ENCODE results near the gene UBR4. TPM values are rescaled to one million over a fixed set of nuclear protein-coding genes. Genes with fewer than 3 reads are reported as not detected.

UBR4 gene
- polyA plus RNA-seq, 2 of the 4 experiments (the other 2 are of a cell fraction) = 55.8 to 74.3 TPM

DNA sequence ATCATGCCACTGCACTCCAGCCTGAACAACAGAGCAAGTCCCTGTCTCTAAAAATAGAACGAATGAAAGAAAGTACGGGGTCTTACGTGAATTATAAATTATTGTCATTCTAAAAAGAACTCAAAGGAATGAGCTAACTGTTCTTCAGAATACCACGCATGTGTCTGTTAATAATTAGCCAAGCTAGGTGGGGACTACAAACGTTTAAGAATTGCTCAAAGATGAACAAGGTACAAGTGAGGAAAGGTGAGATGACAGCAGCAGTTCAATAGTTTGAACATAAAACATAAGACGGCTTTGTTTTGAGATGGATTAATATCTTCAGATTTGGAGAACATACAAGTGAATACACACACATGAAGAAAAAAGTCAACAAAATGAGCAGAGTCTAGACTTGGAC, 79.6 kb downstream of the UBR4 start:
- no peaks in the 10 kb centered on the region for H3K4me1 ChIP-seq
- DNase-seq (ENCODE audit: low read depth in 1 of 2, low spot score in 1 of 2) = no peak
- no peak for ATAC-seq
- H3K4me3 ChIP-seq = no peak overlapping the region
- FAIRE-seq = no peak
- TF ChIP-seq EP300 (IDR thresholded peaks at IDR 0.05) (no peak), NPAS2 (CRISPR knock-in tag; IDR thresholded peaks at IDR 0.05; ENCODE audit: borderline replicate concordance) (no peak), ESRRA (IDR thresholded peaks at IDR 0.05; ENCODE audit: borderline replicate concordance, low read length) (no peak)
- peaks cover 19% of the 10 kb centered on the region; the same call in 2 of the 3 replicates for H3K9me3 ChIP-seq
- POLR2A ChIA-PET = no interaction called here
- H3K4me2 ChIP-seq = no peak overlapping the region
- CTCF ChIA-PET = interaction anchor here (1.0 to 1.4 kb wide), 2 partner anchors 28 to 246 kb away, joined by 3 read pairs; no protein-coding TSS in a partner anchor
- WGBS (ENCODE audit: missing lambda C conversion rate) = 73% methylated on average over 6 of the region's 6 CpGs
- no peak overlapping the region for H3K27ac ChIP-seq

DNA sequence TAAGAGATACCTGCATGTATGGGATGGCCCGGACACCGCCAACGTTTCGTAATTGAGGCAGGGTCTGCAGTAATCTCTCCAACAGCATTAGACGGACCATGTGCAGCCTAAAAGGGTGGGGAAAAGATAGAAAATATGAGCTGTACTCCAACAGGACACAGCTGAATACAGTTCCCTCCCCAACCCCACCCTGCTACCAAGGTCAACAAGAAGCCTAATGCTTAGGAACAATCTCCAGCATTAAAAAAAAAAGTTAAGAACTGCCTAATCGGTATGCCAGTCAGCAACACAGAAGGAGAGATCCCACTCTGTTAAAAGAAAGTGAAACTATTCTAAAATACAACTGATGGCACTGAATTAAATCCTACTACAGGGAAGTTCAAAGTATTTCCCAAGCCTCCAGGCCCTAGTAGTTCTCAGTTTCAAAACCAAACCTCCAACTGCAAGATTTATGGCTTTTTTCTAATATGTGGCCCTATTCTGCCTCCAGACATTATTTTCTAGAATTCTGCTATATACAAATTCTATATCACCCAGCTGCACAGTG, 81.0 kb downstream of the UBR4 start:
- FAIRE-seq = no peak
- no peak for ATAC-seq
- Histone ChIP-seq H3K27ac (no peak overlapping the region), H3K4me1 (no peaks in the 10 kb centered on the region), H3K9me3 (peaks cover 9% of the 10 kb centered on the region; the same call in 2 of the 3 replicates), H3K4me3 (no peak overlapping the region), H3K4me2 (no peak overlapping the region)
- ChIA-PET CTCF (interaction anchor here (0.7 to 1.3 kb wide), 3 partner anchors 11 to 117 kb away, joined by 3 read pairs; no protein-coding TSS in a partner anchor), POLR2A (no interaction called here)
- no peak for DNase-seq (ENCODE audit: low read depth in 1 of 2, low spot score in 1 of 2)
- WGBS (ENCODE audit: missing lambda C conversion rate) = 89% methylated on average over 6 of the region's 6 CpGs
- TF ChIP-seq TP53 (CRISPR knock-in tag; IDR thresholded peaks at IDR 0.05) (no peak), CBX2 (IDR thresholded peaks at IDR 0.05; ENCODE audit: borderline replicate concordance, low read depth) (no peak), SMC3 (IDR thresholded peaks at IDR 0.05) (no peak), FOXS1 (CRISPR knock-in tag; IDR thresholded peaks at IDR 0.05) (no peak), KDM5A (IDR thresholded peaks at IDR 0.05) (no peak), NFE2L2 (conservative IDR thresholded peaks at IDR 0.05; ENCODE audit: low read length) (no peak), ZNF302 (CRISPR knock-in tag; IDR thresholded peaks at IDR 0.05) (no peak), HDAC2 (IDR thresholded peaks at IDR 0.05) (no peak), JUN (IDR thresholded peaks at IDR 0.05) (no peak), CHD2 (IDR thresholded peaks at IDR 0.05; ENCODE audit: low read length, partially characterized antibody) (no peak), HOXA7 (CRISPR knock-in tag; IDR thresholded peaks at IDR 0.05) (no peak), MAZ (IDR thresholded peaks at IDR 0.05; ENCODE audit: borderline replicate concordance, low read depth, low read length) (no peak), RNF2 (IDR thresholded peaks at IDR 0.05; ENCODE audit: borderline replicate concordance, low read depth) (no peak)
- TF ChIP-seq, protein P1, sequence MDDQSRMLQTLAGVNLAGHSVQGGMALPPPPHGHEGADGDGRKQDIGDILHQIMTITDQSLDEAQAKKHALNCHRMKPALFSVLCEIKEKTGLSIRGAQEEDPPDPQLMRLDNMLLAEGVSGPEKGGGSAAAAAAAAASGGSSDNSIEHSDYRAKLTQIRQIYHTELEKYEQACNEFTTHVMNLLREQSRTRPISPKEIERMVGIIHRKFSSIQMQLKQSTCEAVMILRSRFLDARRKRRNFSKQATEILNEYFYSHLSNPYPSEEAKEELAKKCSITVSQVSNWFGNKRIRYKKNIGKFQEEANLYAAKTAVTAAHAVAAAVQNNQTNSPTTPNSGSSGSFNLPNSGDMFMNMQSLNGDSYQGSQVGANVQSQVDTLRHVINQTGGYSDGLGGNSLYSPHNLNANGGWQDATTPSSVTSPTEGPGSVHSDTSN (IDR thresholded peaks at IDR 0.05) = no peak
- TF ChIP-seq, protein P2, sequence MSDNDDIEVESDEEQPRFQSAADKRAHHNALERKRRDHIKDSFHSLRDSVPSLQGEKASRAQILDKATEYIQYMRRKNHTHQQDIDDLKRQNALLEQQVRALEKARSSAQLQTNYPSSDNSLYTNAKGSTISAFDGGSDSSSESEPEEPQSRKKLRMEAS (IDR thresholded peaks at IDR 0.05) = no peak
- TF ChIP-seq, protein P3, sequence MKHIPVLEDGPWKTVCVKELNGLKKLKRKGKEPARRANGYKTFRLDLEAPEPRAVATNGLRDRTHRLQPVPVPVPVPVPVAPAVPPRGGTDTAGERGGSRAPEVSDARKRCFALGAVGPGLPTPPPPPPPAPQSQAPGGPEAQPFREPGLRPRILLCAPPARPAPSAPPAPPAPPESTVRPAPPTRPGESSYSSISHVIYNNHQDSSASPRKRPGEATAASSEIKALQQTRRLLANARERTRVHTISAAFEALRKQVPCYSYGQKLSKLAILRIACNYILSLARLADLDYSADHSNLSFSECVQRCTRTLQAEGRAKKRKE (CRISPR knock-in tag; IDR thresholded peaks at IDR 0.05; ENCODE audit: low read depth) = no peak

DNA sequence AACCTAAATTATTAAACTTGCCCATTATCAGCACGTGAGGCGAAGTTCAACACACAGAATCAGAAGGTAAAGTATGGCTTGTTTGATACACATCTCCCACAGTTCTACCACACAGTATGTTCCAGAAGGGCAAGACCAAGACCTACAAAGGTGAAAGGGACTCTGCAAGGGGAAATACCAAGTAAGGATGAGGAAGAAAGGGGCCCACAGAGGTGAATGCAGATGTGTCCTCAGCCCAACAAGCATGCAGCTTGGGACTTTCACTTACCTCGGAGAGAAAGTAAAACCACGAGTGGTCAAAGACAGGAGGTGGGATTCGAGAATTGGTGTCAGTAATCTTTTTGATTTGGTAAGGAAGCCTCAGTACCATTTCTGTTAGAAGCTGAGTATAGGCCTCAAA, 85.8 kb downstream of the UBR4 start:
- Histone ChIP-seq H3K9me3 (no peaks in the 10 kb centered on the region), H3K4me1 (no peaks in the 10 kb centered on the region), H3K27ac (no peak overlapping the region), H3K4me2 (no peak overlapping the region), H3K4me3 (no peak overlapping the region)
- 89% methylated on average over 5 of the region's 5 CpGs for WGBS (ENCODE audit: missing lambda C conversion rate)
- ATAC-seq (no peak), FAIRE-seq (no peak), DNase-seq (ENCODE audit: low read depth in 1 of 2, low spot score in 1 of 2) (no peak)
- TF ChIP-seq, protein P4, sequence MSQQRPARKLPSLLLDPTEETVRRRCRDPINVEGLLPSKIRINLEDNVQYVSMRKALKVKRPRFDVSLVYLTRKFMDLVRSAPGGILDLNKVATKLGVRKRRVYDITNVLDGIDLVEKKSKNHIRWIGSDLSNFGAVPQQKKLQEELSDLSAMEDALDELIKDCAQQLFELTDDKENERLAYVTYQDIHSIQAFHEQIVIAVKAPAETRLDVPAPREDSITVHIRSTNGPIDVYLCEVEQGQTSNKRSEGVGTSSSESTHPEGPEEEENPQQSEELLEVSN (IDR thresholded peaks at IDR 0.05; ENCODE audit: borderline replicate concordance, low read depth) = no peak
- TF ChIP-seq FOSL2 (IDR thresholded peaks at IDR 0.05) (no peak), FOSL2 (CRISPR knock-in tag; IDR thresholded peaks at IDR 0.05) (no peak), TP53 (CRISPR knock-in tag; IDR thresholded peaks at IDR 0.05) (no peak), JUN (IDR thresholded peaks at IDR 0.05) (no peak), HOXA7 (CRISPR knock-in tag; IDR thresholded peaks at IDR 0.05) (no peak)
- TF ChIP-seq, protein P2 (IDR thresholded peaks at IDR 0.05) = no peak
- POLR2A ChIA-PET = no interaction called here
- CTCF ChIA-PET = interaction anchor here (0.6 to 1.7 kb wide), 2 partner anchors 114 to 211 kb away, joined by 3 to 5 read pairs; no protein-coding TSS in a partner anchor
